ENCODE results near the gene BLOC1S1.

GRCh38 chr12:55719371-55719770, 3.5 kb downstream of the BLOC1S1 start:
- TF ChIP-seq, protein P1, sequence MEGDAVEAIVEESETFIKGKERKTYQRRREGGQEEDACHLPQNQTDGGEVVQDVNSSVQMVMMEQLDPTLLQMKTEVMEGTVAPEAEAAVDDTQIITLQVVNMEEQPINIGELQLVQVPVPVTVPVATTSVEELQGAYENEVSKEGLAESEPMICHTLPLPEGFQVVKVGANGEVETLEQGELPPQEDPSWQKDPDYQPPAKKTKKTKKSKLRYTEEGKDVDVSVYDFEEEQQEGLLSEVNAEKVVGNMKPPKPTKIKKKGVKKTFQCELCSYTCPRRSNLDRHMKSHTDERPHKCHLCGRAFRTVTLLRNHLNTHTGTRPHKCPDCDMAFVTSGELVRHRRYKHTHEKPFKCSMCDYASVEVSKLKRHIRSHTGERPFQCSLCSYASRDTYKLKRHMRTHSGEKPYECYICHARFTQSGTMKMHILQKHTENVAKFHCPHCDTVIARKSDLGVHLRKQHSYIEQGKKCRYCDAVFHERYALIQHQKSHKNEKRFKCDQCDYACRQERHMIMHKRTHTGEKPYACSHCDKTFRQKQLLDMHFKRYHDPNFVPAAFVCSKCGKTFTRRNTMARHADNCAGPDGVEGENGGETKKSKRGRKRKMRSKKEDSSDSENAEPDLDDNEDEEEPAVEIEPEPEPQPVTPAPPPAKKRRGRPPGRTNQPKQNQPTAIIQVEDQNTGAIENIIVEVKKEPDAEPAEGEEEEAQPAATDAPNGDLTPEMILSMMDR (IDR thresholded peaks at IDR 0.05) = no peak
- no peak for TF ChIP-seq POLR2A (IDR thresholded peaks at IDR 0.05)

All from breast epithelium (tissue), 3 donors.